ENCODE measurements around the gene C6orf89. TPM values are rescaled to one million over a fixed set of nuclear protein-coding genes. Genes with fewer than 3 reads are reported as not detected.

The C6orf89 gene
- total RNA-seq, 5 donors from 2014 or later (not counting 1 experiment from before 2014, with no cell fraction given): 32.6 to 57.9 (median 46.1) TPM

- Histone ChIP-seq H3K27me3 (replicated peaks in 1 of 2; ENCODE audit: control insufficient read depth in 2 of 2, extremely low read depth in 1 of 2, insufficient read depth in 2 of 2, low read length in 1 of 2) (no peaks in the 10 kb centered on the region), H3K27ac (ENCODE audit: low read length) (no peak overlapping the region), H3K36me3 (ENCODE audit: control insufficient read depth in 2 of 2, extremely low read depth in 1 of 2, insufficient read depth in 1 of 2, low read length in 1 of 2) (peaks cover 5 to 43% of the 10 kb centered on the region in 2 donors), H3K4me1 (ENCODE audit: control insufficient read depth in 1 of 2, extremely low read depth in 1 of 2, insufficient read depth in 2 of 2, low read length in 2 of 2) (peaks cover 0 to 9% of the 10 kb centered on the region in 2 experiments), H3K4me3 (ENCODE audit: control insufficient read depth in 1 of 2, extremely low read depth in 1 of 2, low read length in 1 of 2) (peak overlapping the region in 1 of 2 donors; percentile 7), H3K9me3 (no peaks in the 10 kb centered on the region)
- POLR2A ChIA-PET: no interaction called here
- H3K27me3 Mint-ChIP-seq: no peaks in the 10 kb centered on the region
- DNase-seq (peak in 1 of 35 experiments; percentile 14), ATAC-seq (replicated peaks in 1 of 4) (no peak)
- CTCF ChIA-PET: interaction anchor here in 1 of 2 donors (0.6 kb wide), 1 partner anchor 164 kb away, joined by 4 read pairs; no protein-coding TSS in a partner anchor
- peak overlapping the region in 1 of 2 donors; percentile 6 for H3K27ac Mint-ChIP-seq
- peaks cover 0 to 6% (median 2%) of the 10 kb centered on the region in 3 donors for H3K4me1 Mint-ChIP-seq
- H3K4me3 Mint-ChIP-seq: no peak overlapping the region
- H3K36me3 Mint-ChIP-seq: peaks cover 33% of the 10 kb centered on the region
- WGBS (ENCODE audit: insufficient coverage): no CpG with 5 or more reads among the region's 4 CpGs
- H3K9me3 Mint-ChIP-seq: no peaks in the 10 kb centered on the region
These were observed 38.4 kb downstream of the C6orf89 start for GRCh38 chr6:36924131-36924530.

GRCh38 chr6:36924778-36925374, 39.1 kb downstream of the C6orf89 start:
- Mint-ChIP-seq H3K9me3 (no peaks in the 10 kb centered on the region), H3K4me1 (peaks cover 0 to 6% (median 2%) of the 10 kb centered on the region in 3 donors), H3K27ac (peak overlapping the region in 1 of 2 donors; percentile 31), H3K27me3 (no peaks in the 10 kb centered on the region), H3K36me3 (peaks cover 26% of the 10 kb centered on the region), H3K4me3 (no peak overlapping the region)
- Histone ChIP-seq H3K36me3 (ENCODE audit: control insufficient read depth in 2 of 2, extremely low read depth in 1 of 2, insufficient read depth in 1 of 2, low read length in 1 of 2) (peaks cover 5 to 38% of the 10 kb centered on the region in 2 donors), H3K9me3 (no peaks in the 10 kb centered on the region), H3K4me3 (ENCODE audit: control insufficient read depth in 1 of 2, extremely low read depth in 1 of 2, low read length in 1 of 2) (no peak overlapping the region), H3K4me1 (ENCODE audit: control insufficient read depth in 1 of 2, extremely low read depth in 1 of 2, insufficient read depth in 2 of 2, low read length in 2 of 2) (peaks cover 0 to 9% of the 10 kb centered on the region in 2 experiments), H3K27ac (ENCODE audit: low read length) (no peak overlapping the region), H3K27me3 (replicated peaks in 1 of 2; ENCODE audit: control insufficient read depth in 2 of 2, extremely low read depth in 1 of 2, insufficient read depth in 2 of 2, low read length in 1 of 2) (no peaks in the 10 kb centered on the region)
- DNase-seq: no peak
- WGBS (ENCODE audit: insufficient coverage): 94% methylated on average over 3 of the region's 5 CpGs
- CTCF ChIA-PET: interaction anchor here in 1 of 2 donors (0.6 kb wide), 1 partner anchor 165 kb away, joined by 4 read pairs; no protein-coding TSS in a partner anchor
- POLR2A ChIA-PET: no interaction called here
- no peak for ATAC-seq (replicated peaks in 1 of 4)

GRCh38 chr6:36925809-36926208, 40.1 kb downstream of the C6orf89 start:
- CTCF ChIA-PET: no interaction called here
- Histone ChIP-seq H3K9me3 (no peaks in the 10 kb centered on the region), H3K4me1 (ENCODE audit: control insufficient read depth in 1 of 2, extremely low read depth in 1 of 2, insufficient read depth in 2 of 2, low read length in 2 of 2) (peaks cover 0 to 9% of the 10 kb centered on the region in 2 experiments), H3K27me3 (replicated peaks in 1 of 2; ENCODE audit: control insufficient read depth in 2 of 2, extremely low read depth in 1 of 2, insufficient read depth in 2 of 2, low read length in 1 of 2) (no peaks in the 10 kb centered on the region), H3K36me3 (ENCODE audit: control insufficient read depth in 2 of 2, extremely low read depth in 1 of 2, insufficient read depth in 1 of 2, low read length in 1 of 2) (peaks cover 5 to 32% of the 10 kb centered on the region in 2 donors), H3K27ac (ENCODE audit: low read length) (no peak overlapping the region), H3K4me3 (ENCODE audit: control insufficient read depth in 1 of 2, extremely low read depth in 1 of 2, low read length in 1 of 2) (no peak overlapping the region)
- Mint-ChIP-seq H3K36me3 (peaks cover 24% of the 10 kb centered on the region), H3K27ac (peak overlapping the region; percentile 34 to 57), H3K4me3 (no peak overlapping the region), H3K27me3 (no peaks in the 10 kb centered on the region), H3K9me3 (no peaks in the 10 kb centered on the region), H3K4me1 (peaks cover 0 to 6% (median 2%) of the 10 kb centered on the region in 3 donors)
- no CpG with 5 or more reads among the region's 4 CpGs for WGBS (ENCODE audit: insufficient coverage)
- no peak for ATAC-seq (replicated peaks in 1 of 4)
- no peak for DNase-seq
- POLR2A ChIA-PET: no interaction called here

- Mint-ChIP-seq H3K27ac (no peak overlapping the region), H3K27me3 (no peaks in the 10 kb centered on the region), H3K36me3 (peaks cover 18% of the 10 kb centered on the region), H3K9me3 (no peaks in the 10 kb centered on the region), H3K4me3 (no peak overlapping the region), H3K4me1 (peaks cover 0 to 6% (median 2%) of the 10 kb centered on the region in 3 donors)
- CTCF ChIA-PET: no interaction called here
- Histone ChIP-seq H3K36me3 (ENCODE audit: control insufficient read depth in 2 of 2, extremely low read depth in 1 of 2, insufficient read depth in 1 of 2, low read length in 1 of 2) (peaks cover 5 to 30% of the 10 kb centered on the region in 2 donors), H3K4me3 (ENCODE audit: control insufficient read depth in 1 of 2, extremely low read depth in 1 of 2, low read length in 1 of 2) (no peak overlapping the region), H3K4me1 (ENCODE audit: control insufficient read depth in 1 of 2, extremely low read depth in 1 of 2, insufficient read depth in 2 of 2, low read length in 2 of 2) (peaks cover 0 to 9% of the 10 kb centered on the region in 2 experiments), H3K27ac (ENCODE audit: low read length) (no peak overlapping the region), H3K9me3 (no peaks in the 10 kb centered on the region), H3K27me3 (replicated peaks in 1 of 2; ENCODE audit: control insufficient read depth in 2 of 2, extremely low read depth in 1 of 2, insufficient read depth in 2 of 2, low read length in 1 of 2) (no peaks in the 10 kb centered on the region)
- DNase-seq (no peak), ATAC-seq (replicated peaks in 1 of 4) (no peak)
- POLR2A ChIA-PET: no interaction called here
- 93% methylated on average over 5 of the region's 10 CpGs for WGBS (ENCODE audit: insufficient coverage)
These were observed 41.2 kb downstream of the C6orf89 start for GRCh38 chr6:36926708-36927513.

- H3K4me1 Mint-ChIP-seq: peaks cover 0 to 6% (median 2%) of the 10 kb centered on the region in 3 donors
- peaks cover 13% of the 10 kb centered on the region for H3K36me3 Mint-ChIP-seq
- Histone ChIP-seq H3K27me3 (replicated peaks in 1 of 2; ENCODE audit: control insufficient read depth in 2 of 2, extremely low read depth in 1 of 2, insufficient read depth in 2 of 2, low read length in 1 of 2) (no peaks in the 10 kb centered on the region), H3K36me3 (ENCODE audit: control insufficient read depth in 2 of 2, extremely low read depth in 1 of 2, insufficient read depth in 1 of 2, low read length in 1 of 2) (peaks cover 5 to 26% of the 10 kb centered on the region in 2 donors), H3K4me1 (ENCODE audit: control insufficient read depth in 1 of 2, extremely low read depth in 1 of 2, insufficient read depth in 2 of 2, low read length in 2 of 2) (peaks cover 0 to 9% of the 10 kb centered on the region in 2 experiments), H3K4me3 (ENCODE audit: control insufficient read depth in 1 of 2, extremely low read depth in 1 of 2, low read length in 1 of 2) (no peak overlapping the region), H3K27ac (ENCODE audit: low read length) (no peak overlapping the region), H3K9me3 (no peaks in the 10 kb centered on the region)
- no peaks in the 10 kb centered on the region for H3K27me3 Mint-ChIP-seq
- H3K27ac Mint-ChIP-seq: peak overlapping the region in 1 of 2 donors; percentile 22
- ChIA-PET CTCF (no interaction called here), POLR2A (interaction anchor here in 1 of 2 donors (0.6 kb wide), 1 partner anchor 20 kb away, joined by 5 read pairs; no protein-coding TSS in a partner anchor)
- ATAC-seq (replicated peaks in 1 of 4): no peak
- H3K4me3 Mint-ChIP-seq: no peak overlapping the region
- WGBS (ENCODE audit: insufficient coverage): 97% methylated on average over 12 of the region's 13 CpGs
- DNase-seq: no peak
- no peaks in the 10 kb centered on the region for H3K9me3 Mint-ChIP-seq
These were observed 42.2 kb downstream of the C6orf89 start for GRCh38 chr6:36927691-36928546.

- Mint-ChIP-seq H3K27ac (peak overlapping the region; percentile 22 to 28), H3K4me1 (peaks cover 0 to 6% (median 2%) of the 10 kb centered on the region in 3 donors), H3K4me3 (no peak overlapping the region), H3K27me3 (no peaks in the 10 kb centered on the region), H3K36me3 (peaks cover 13% of the 10 kb centered on the region), H3K9me3 (no peaks in the 10 kb centered on the region)
- Histone ChIP-seq H3K9me3 (no peaks in the 10 kb centered on the region), H3K27ac (ENCODE audit: low read length) (no peak overlapping the region), H3K4me1 (ENCODE audit: control insufficient read depth in 1 of 2, extremely low read depth in 1 of 2, insufficient read depth in 2 of 2, low read length in 2 of 2) (peaks cover 0 to 9% of the 10 kb centered on the region in 2 experiments), H3K4me3 (ENCODE audit: control insufficient read depth in 1 of 2, extremely low read depth in 1 of 2, low read length in 1 of 2) (no peak overlapping the region), H3K27me3 (replicated peaks in 1 of 2; ENCODE audit: control insufficient read depth in 2 of 2, extremely low read depth in 1 of 2, insufficient read depth in 2 of 2, low read length in 1 of 2) (no peaks in the 10 kb centered on the region), H3K36me3 (ENCODE audit: control insufficient read depth in 2 of 2, extremely low read depth in 1 of 2, insufficient read depth in 1 of 2, low read length in 1 of 2) (peaks cover 5 to 21% of the 10 kb centered on the region in 2 donors)
- DNase-seq: no peak
- POLR2A ChIA-PET: interaction anchor here in 1 of 2 donors (0.6 kb wide), 1 partner anchor 20 kb away, joined by 5 read pairs; no protein-coding TSS in a partner anchor
- CTCF ChIA-PET: no interaction called here
- WGBS (ENCODE audit: insufficient coverage): 98% methylated on average over 6 of the region's 7 CpGs
- ATAC-seq (replicated peaks in 1 of 4): no peak
These were observed 42.8 kb downstream of the C6orf89 start for GRCh38 chr6:36928547-36928918.

Measured in T-cell (primary cell).